ENCODE data around the gene RIMKLB.

DNA sequence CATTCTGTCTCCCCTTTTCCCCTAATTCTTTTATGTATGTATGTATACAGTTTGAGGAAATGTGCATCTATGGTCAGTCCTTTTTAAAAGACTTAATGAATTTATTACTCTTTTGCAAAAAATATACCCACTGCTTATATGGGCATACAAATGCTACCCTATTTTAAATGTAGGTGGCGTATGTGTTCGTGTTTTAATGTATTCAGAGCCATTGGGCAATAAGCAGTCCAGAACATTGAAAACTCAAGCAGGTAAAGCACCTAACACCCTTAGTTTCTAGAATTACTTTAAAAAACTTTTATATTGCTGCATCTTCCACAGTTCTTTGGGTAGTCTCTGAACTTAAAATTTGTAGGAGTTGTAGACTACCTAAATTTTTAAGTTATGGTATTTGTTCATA is 82.1 kb downstream of the RIMKLB start:
- TF ChIP-seq, protein P1, sequence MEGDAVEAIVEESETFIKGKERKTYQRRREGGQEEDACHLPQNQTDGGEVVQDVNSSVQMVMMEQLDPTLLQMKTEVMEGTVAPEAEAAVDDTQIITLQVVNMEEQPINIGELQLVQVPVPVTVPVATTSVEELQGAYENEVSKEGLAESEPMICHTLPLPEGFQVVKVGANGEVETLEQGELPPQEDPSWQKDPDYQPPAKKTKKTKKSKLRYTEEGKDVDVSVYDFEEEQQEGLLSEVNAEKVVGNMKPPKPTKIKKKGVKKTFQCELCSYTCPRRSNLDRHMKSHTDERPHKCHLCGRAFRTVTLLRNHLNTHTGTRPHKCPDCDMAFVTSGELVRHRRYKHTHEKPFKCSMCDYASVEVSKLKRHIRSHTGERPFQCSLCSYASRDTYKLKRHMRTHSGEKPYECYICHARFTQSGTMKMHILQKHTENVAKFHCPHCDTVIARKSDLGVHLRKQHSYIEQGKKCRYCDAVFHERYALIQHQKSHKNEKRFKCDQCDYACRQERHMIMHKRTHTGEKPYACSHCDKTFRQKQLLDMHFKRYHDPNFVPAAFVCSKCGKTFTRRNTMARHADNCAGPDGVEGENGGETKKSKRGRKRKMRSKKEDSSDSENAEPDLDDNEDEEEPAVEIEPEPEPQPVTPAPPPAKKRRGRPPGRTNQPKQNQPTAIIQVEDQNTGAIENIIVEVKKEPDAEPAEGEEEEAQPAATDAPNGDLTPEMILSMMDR (optimal IDR thresholded peaks at IDR 0.05 in 1 of 3, IDR thresholded peaks at IDR 0.05 in 1 of 3, conservative IDR thresholded peaks at IDR 0.05 in 1 of 3; ENCODE audit: extremely low read depth in 1 of 3, insufficient read depth in 2 of 3, low read length in 3 of 3), result no peak
- no peak for TF ChIP-seq EZH2 (IDR thresholded peaks at IDR 0.05; ENCODE audit: low read length)
